Effector memory CD8-positive, alpha-beta T cell (primary cell): ENCODE data around the gene KCND2.

Experiments used
- ATAC-seq: fragments of 150-1000 bp; cut with Tn5 transposase; replicated peaks from 2 replicates; pipeline ENCODE4 v1.10.0; 2021; ENCODE audit warnings: mild to moderate bottlenecking, moderate library complexity
- DNase-seq, 3 experiments: peaks; one replicate each; pipeline ENCODE4 v3.0.0; 2021
- H3K27ac Mint-ChIP-seq, 2 donors: one replicate each; pipeline ENCODE4 v1.8.0; 2022; ENCODE audit warnings: mild to moderate bottlenecking in 2 of 2, mixed read lengths in 2 of 2, moderate library complexity in 2 of 2
- H3K27me3 Mint-ChIP-seq, 2 donors: one replicate each; pipeline ENCODE4 v1.8.0; 2022; ENCODE audit warnings: mixed read lengths in 2 of 2
- H3K36me3 Mint-ChIP-seq: one replicate; pipeline ENCODE4 v1.8.0; 2022; ENCODE audit warnings: mild to moderate bottlenecking, moderate library complexity, mixed read lengths; ENCODE audit not compliant: insufficient read depth
- H3K4me1 Mint-ChIP-seq, 2 donors: one replicate each; pipeline ENCODE4 v1.8.0; 2022; ENCODE audit warnings: low read depth in 2 of 2, mixed read lengths in 2 of 2
- H3K4me3 Mint-ChIP-seq, 2 donors: one replicate each; pipeline ENCODE4 v1.8.0; 2022; ENCODE audit warnings: mild to moderate bottlenecking in 2 of 2, mixed read lengths in 2 of 2, moderate library complexity in 2 of 2
- H3K9me3 Mint-ChIP-seq, 2 donors: one replicate each; pipeline ENCODE4 v1.8.0; 2022; ENCODE audit warnings: mixed read lengths in 2 of 2

KCND2 gene

DNA sequence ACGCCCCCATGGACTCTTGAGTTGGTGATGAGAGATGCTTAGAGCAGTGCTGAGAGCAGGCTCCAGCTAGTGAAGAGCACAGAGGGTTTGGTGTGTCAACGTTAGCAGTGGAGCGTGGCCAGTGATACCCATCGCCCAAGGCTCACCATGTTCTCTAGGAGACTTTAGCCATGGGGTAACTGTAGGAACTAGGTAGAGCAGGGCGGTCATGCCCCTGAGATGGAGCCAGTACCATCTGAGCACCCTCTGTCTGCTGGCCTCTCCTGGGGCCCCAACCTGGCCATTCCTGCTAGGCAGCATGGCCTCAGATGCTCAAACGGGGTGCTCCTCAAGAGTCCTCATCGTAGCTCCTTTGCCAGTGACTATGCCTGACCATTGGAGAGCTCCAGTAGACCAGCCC is 179.7 kb downstream of the KCND2 start:
- ATAC-seq, result no peak
- no peak overlapping the region for H3K4me3 Mint-ChIP-seq

DNA sequence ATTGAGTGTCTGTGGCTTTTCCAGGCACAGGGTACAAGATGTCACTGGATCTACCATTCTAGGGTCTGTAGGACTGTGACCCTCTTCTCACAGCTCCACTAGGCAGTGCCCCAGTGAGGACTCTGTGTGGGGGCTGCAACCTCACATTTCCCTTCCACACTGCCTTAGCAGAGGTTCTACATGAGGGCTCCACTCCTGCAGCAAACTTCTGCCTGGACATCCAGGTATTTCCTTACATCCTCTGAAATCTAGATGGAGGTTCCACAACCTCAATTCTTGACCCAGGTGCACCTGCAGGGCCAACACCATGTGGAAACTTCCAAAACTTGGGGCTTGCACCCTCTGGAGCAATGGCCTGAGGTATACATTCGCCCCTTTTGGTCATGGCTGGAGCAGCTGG is 183.7 kb downstream of the KCND2 start:
- Mint-ChIP-seq H3K9me3 (peaks cover 13 to 39% of the 10 kb centered on the region in 2 donors), H3K27ac (no peak overlapping the region), H3K36me3 (no peaks in the 10 kb centered on the region), H3K27me3 (no peaks in the 10 kb centered on the region), H3K4me1 (no peaks in the 10 kb centered on the region), H3K4me3 (no peak overlapping the region)
- no peak for ATAC-seq
- no peak for DNase-seq

More for the DNA sequence above, 179.7 kb downstream of the KCND2 start:
- no peak for DNase-seq
- H3K27ac Mint-ChIP-seq, result no peak overlapping the region
- H3K9me3 Mint-ChIP-seq, result peaks cover 12 to 34% of the 10 kb centered on the region in 2 donors
- H3K36me3 Mint-ChIP-seq, result no peaks in the 10 kb centered on the region
- no peaks in the 10 kb centered on the region for H3K27me3 Mint-ChIP-seq
- H3K4me1 Mint-ChIP-seq, result no peaks in the 10 kb centered on the region

DNA sequence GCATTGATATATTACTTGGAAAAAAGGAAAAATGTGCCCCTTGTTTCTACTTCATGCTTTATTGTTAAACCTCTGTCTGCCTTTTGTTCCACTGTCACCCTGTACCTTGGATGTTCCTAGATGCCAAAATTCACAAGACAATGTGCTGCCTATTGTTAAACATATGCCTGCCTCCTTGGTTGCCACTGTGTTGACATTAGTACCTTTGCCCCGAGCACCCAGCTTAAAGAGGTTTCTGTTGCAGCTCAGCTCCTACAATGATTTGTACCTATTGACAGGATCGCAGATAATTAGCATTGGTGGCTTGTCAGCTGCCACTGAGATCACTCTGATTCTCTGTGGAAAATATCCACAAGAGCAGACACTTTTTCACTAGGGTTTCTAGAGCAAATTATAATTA is 188.0 kb downstream of the KCND2 start:
- no peak overlapping the region for H3K4me3 Mint-ChIP-seq
- no peaks in the 10 kb centered on the region for H3K27me3 Mint-ChIP-seq
- no peaks in the 10 kb centered on the region for H3K36me3 Mint-ChIP-seq
- H3K4me1 Mint-ChIP-seq, result no peaks in the 10 kb centered on the region
- DNase-seq (no peak), ATAC-seq (no peak)
- peaks cover 9 to 30% of the 10 kb centered on the region in 2 donors for H3K9me3 Mint-ChIP-seq
- H3K27ac Mint-ChIP-seq, result no peak overlapping the region

DNA sequence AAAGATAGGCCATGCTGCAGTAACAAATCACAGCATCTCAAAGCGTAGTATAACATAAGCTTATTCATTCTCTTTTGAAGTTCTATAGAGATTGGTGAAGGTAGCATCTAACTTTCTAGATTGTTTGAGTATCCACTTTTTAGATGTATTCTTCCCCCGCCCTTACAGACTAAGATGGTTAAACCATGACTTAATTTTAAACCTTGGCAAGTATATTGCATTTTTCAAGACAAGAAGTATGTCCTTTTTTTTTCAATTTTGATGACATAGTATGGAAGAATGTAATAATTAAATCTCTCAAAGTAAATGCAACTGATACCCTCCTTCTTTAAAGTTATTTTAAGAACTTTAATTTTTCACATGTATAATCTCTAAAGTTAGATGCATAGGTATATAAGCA is 190.0 kb downstream of the KCND2 start:
- ATAC-seq (no peak), DNase-seq (no peak)
- no peaks in the 10 kb centered on the region for H3K27me3 Mint-ChIP-seq
- no peaks in the 10 kb centered on the region for H3K36me3 Mint-ChIP-seq
- H3K27ac Mint-ChIP-seq, result no peak overlapping the region
- no peak overlapping the region for H3K4me3 Mint-ChIP-seq
- peaks cover 5 to 23% of the 10 kb centered on the region in 2 donors for H3K9me3 Mint-ChIP-seq
- no peaks in the 10 kb centered on the region for H3K4me1 Mint-ChIP-seq

DNA sequence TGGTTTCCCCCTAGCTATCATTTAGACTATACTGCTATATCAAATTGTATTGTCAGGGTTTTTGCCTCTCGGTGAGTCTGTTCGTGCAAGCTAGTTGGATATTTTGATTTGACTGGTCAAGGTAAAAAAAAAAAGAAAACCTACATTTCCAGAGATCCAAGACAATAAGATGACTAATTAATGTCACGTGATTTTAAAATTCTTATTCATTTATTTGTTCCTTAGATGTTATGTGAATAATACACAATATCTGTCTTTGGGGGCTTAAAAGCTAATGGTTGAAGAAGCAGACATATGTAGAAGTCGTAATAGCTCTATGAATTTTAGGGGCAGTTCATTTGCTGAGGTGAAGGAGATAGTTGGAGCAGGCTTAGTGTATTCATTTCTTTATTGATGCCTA is 191.1 kb downstream of the KCND2 start:
- Mint-ChIP-seq H3K27ac (no peak overlapping the region), H3K36me3 (no peaks in the 10 kb centered on the region), H3K4me1 (no peaks in the 10 kb centered on the region), H3K27me3 (no peaks in the 10 kb centered on the region), H3K9me3 (peaks cover 3 to 18% of the 10 kb centered on the region in 2 donors), H3K4me3 (no peak overlapping the region)
- no peak for DNase-seq
- no peak for ATAC-seq

DNA sequence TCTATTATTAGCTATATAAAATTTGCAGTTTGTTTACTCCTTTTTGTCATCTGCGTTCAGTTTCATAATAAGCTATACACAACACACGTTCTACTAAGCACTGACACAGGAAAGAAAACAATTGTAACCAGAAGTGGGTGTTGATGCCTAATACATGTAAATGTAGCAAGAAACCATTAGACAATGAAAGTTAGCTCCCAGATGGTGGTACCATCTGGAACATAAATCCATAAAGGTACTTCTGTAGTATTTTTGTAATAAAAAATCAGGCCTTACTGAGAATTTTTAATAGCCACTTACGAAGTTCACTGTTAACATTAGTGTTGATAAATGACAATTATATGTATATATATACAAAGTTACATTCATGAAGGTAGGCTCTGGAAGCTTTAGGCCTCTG is 194.7 kb downstream of the KCND2 start:
- H3K9me3 Mint-ChIP-seq, result peaks cover 3 to 14% of the 10 kb centered on the region in 2 donors
- H3K36me3 Mint-ChIP-seq, result no peaks in the 10 kb centered on the region
- no peak overlapping the region for H3K27ac Mint-ChIP-seq
- H3K4me1 Mint-ChIP-seq, result no peaks in the 10 kb centered on the region
- H3K4me3 Mint-ChIP-seq, result no peak overlapping the region
- H3K27me3 Mint-ChIP-seq, result no peaks in the 10 kb centered on the region
- no peak for ATAC-seq
- no peak for DNase-seq

DNA sequence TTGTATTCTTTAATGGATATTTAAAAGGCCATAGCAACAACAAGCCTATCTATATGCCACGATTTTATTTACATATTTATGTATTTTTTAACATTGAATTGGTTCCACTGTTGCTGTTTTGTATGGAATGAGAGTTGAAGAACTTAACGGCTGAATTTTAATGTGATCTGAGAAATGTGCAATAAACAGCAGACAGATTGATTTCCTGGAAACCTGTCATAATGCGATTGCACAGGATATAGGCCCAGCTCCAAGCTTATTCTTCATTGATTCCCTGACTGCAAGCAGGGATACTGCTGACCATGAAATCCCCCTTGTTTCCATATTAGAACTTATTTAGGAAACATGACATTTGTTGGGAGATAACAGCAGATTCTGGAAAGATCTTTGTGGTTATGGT is 195.6 kb downstream of the KCND2 start:
- Mint-ChIP-seq H3K27ac (no peak overlapping the region), H3K36me3 (no peaks in the 10 kb centered on the region), H3K9me3 (peaks cover 3 to 14% of the 10 kb centered on the region in 2 donors), H3K4me1 (no peaks in the 10 kb centered on the region), H3K27me3 (no peaks in the 10 kb centered on the region), H3K4me3 (no peak overlapping the region)
- no peak for ATAC-seq
- DNase-seq, result no peak

DNA sequence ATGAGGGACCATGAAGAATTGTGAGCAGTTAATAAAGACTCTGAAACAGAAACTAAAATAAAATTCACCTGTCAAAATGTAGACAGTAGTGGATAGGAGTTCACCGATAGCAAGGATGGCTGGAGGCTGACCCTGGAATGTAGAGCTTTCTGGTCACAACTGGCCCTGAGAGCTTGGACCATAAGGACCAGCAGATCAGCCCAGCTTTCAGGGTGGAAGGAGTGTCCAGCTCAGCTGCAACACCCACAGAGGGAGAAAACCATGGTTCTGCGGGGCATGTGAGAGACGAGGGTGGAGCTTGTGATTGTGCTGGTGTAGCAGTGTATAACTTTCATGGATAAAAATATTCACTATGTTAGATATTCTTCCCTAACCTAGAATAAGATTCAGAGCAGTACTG is 199.9 kb downstream of the KCND2 start:
- ATAC-seq, result no peak
- no peak for DNase-seq
- Mint-ChIP-seq H3K27me3 (no peaks in the 10 kb centered on the region), H3K9me3 (peaks cover 0 to 10% of the 10 kb centered on the region in 2 donors), H3K4me1 (no peaks in the 10 kb centered on the region), H3K4me3 (no peak overlapping the region), H3K36me3 (no peaks in the 10 kb centered on the region), H3K27ac (no peak overlapping the region)

DNA sequence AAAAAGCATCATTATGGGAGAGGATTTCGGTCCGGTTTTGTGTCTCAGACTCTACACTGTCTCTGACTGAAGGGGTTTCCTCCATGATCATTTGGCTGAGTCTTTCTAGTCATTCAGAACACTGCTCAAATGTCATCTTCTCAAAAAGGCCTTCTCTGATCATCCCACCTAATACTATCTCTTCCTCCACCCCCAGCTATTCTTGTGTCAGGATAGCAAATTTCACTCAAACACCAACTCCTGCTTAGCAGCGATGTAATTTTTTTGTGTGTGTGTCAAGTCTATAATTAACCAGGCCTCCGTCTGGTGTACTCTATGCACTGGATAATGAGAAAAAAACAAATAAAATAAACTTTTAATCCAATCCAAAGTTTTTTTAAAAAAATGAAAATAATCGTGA is 200.4 kb downstream of the KCND2 start:
- no peak overlapping the region for H3K27ac Mint-ChIP-seq

DNA sequence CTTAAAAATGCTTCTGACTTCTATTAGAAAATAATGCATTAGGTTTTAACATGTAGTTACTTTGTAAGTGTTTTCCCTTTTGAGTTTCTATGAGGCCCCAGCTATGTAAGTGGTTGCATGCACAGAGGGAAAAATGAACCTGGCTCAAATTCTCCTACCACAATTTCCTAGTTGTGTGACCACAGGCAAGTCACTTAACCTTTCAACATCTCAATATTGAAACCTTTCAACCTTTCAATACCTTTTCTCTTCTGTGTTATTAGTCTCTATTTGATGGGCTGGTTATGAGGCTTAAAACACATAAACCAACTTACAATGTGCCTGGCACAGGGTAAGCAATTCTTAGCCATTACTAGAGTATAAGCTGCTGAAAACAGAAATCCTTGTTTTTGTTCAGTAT is 203.0 kb downstream of the KCND2 start:
- no peaks in the 10 kb centered on the region for H3K36me3 Mint-ChIP-seq
- peaks cover 7 to 13% of the 10 kb centered on the region in 2 donors for H3K9me3 Mint-ChIP-seq
- DNase-seq (no peak), ATAC-seq (no peak)
- no peaks in the 10 kb centered on the region for H3K27me3 Mint-ChIP-seq
- H3K4me1 Mint-ChIP-seq, result no peaks in the 10 kb centered on the region
- H3K27ac Mint-ChIP-seq, result no peak overlapping the region
- no peak overlapping the region for H3K4me3 Mint-ChIP-seq

More for the DNA sequence above, 200.4 kb downstream of the KCND2 start:
- no peak overlapping the region for H3K4me3 Mint-ChIP-seq
- peaks cover 0 to 10% of the 10 kb centered on the region in 2 donors for H3K9me3 Mint-ChIP-seq
- ATAC-seq, result no peak
- H3K27me3 Mint-ChIP-seq, result no peaks in the 10 kb centered on the region
- H3K4me1 Mint-ChIP-seq, result no peaks in the 10 kb centered on the region
- DNase-seq, result no peak
- H3K36me3 Mint-ChIP-seq, result no peaks in the 10 kb centered on the region

DNA sequence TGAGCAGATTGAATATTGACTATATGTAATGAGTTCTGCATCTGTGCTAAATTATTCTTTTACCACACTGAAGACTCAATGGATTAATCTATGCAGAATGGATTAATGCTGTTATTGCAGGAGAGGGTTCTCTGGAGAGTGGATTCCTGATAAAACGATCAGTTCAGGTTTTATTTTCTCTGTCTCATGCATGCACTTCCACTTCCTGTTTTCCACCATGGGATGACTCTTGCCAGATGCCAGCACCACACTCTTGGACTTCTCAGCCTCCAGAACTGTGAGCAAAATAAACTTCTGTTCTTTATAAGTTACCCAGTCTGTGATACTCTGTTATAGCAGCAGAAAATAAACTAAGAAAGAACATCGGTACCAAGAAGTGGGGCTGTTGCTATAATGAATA is 207.5 kb downstream of the KCND2 start:
- H3K4me1 Mint-ChIP-seq, result no peaks in the 10 kb centered on the region
- no peaks in the 10 kb centered on the region for H3K36me3 Mint-ChIP-seq
- H3K4me3 Mint-ChIP-seq, result no peak overlapping the region
- DNase-seq (no peak), ATAC-seq (no peak)
- H3K27me3 Mint-ChIP-seq, result no peaks in the 10 kb centered on the region
- H3K27ac Mint-ChIP-seq, result no peak overlapping the region
- H3K9me3 Mint-ChIP-seq, result peaks cover 14 to 21% of the 10 kb centered on the region in 2 donors

DNA sequence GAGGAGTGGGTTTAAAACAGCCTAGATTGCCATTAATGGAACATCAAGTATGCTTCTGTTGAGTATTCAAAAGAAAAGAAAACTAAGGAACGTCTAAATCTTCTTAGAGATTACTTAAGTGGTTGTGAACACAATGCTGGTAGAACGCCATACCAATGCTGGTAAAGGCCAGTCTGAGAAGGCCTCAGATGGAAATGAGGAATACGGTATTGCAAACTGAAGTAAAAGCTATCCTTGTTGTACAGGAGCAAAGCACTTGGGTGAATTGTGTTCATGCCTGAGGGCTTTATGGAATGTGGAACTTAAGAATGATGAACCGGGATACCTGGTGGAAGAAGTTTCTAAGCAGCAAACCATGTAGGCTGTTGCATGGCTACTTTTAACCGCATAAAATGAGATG is 208.0 kb downstream of the KCND2 start:
- Mint-ChIP-seq H3K4me3 (no peak overlapping the region), H3K36me3 (no peaks in the 10 kb centered on the region), H3K27ac (no peak overlapping the region), H3K4me1 (no peaks in the 10 kb centered on the region), H3K9me3 (peaks cover 14 to 21% of the 10 kb centered on the region in 2 donors), H3K27me3 (no peaks in the 10 kb centered on the region)
- no peak for ATAC-seq
- no peak for DNase-seq

DNA sequence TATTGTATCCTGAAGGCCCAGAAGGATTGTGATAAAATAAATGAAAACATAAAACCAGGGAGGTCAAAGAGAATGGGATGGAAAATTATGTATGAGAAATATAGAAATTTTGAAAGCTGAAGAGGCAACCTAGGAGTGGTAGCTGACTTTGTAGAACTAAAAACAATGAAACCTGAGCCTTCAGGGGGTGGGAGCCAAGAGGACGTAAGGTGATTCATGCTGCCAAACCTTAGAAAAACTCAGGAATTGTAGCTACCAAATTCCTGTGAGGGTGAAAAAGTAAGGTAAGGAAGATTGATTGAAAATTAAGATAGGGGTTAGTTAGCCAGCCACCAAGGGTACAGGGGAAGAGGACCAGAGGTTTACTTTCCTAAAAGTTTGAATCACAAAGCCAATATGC is 213.2 kb downstream of the KCND2 start:
- Mint-ChIP-seq H3K4me3 (no peak overlapping the region), H3K9me3 (peaks cover 9 to 12% of the 10 kb centered on the region in 2 donors), H3K27me3 (no peaks in the 10 kb centered on the region), H3K4me1 (no peaks in the 10 kb centered on the region), H3K36me3 (no peaks in the 10 kb centered on the region), H3K27ac (no peak overlapping the region)
- no peak for DNase-seq
- no peak for ATAC-seq

DNA sequence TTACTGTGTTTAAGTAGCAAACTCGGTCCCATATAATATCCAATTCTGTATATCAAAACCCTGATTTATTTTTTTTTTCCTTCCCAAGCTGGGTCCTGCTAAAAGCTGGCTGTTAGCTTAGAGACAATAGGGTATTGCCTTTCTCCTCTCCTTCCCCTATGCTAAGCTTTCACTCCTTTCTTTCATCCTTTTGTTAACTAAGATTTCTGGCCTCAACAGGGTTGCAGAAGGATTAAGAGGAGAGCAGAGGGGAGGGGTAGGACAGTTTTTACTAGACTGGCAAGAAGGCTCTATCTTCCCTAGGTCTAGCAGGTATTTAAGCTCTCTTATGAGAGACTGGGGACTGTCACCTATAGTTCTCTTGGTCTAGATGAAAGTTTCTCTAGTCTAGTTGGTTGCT is 229.2 kb downstream of the KCND2 start:
- Mint-ChIP-seq H3K27ac (no peak overlapping the region), H3K4me3 (no peak overlapping the region), H3K4me1 (no peaks in the 10 kb centered on the region), H3K27me3 (no peaks in the 10 kb centered on the region), H3K9me3 (peaks cover 0 to 4% of the 10 kb centered on the region in 2 donors), H3K36me3 (no peaks in the 10 kb centered on the region)
- DNase-seq (no peak), ATAC-seq (no peak)

DNA sequence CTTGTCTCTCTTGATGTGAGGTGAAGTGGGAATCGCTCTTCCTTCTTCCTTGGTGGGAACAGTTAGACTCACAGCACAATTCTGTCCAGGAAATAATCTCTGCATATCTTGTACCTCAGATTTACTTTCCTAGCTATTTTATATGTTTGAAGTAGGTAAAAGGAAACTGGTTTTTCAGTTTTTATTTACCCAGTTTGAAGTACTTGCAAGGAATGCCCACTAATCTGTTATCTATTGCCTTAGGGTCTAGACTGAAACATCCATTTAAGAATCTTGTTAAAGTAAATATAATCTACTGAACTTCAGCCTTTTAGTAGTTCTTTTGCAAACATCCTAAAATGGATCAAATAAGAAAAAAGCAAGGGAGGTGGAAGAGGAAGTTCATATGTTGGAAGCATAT is 229.8 kb downstream of the KCND2 start:
- H3K36me3 Mint-ChIP-seq, result no peaks in the 10 kb centered on the region
- no peak overlapping the region for H3K4me3 Mint-ChIP-seq
- H3K27me3 Mint-ChIP-seq, result no peaks in the 10 kb centered on the region
- no peak for ATAC-seq
- DNase-seq, result no peak
- no peak overlapping the region for H3K27ac Mint-ChIP-seq
- H3K4me1 Mint-ChIP-seq, result no peaks in the 10 kb centered on the region
- H3K9me3 Mint-ChIP-seq, result peaks cover 0 to 4% of the 10 kb centered on the region in 2 donors
